ENCODE measurements around the gene ALDOB.

The ALDOB gene

DNA sequence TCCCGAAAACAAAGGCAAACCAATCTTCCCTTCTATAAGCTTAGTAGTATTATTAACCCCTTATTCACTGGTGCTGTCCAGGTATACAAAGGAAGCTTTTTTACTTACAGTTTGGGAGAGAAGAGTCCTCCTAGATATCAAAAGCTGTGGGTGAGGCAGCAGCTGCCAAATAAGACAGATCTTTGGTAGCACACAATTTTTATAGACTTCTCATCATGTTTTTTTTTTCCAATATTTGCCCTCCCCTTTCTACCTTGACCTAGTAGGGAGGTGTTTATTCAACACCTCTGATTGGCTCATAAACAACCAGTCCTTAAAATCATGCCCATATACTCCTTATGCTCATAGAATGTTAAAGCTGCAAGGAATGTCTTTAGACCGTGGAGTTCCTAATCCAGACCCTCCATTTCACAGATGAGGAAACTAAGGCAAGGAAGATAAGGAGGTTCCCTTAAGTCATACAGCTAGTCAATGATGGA is at the start of gene ALDOB:
Gene ALDOB (minus strand): TSS at position 174 of the 479 bp plus-strand sequence. CDS start 4,887 bp downstream, outside the sequence.
- DNase-seq, result no peak

DNA sequence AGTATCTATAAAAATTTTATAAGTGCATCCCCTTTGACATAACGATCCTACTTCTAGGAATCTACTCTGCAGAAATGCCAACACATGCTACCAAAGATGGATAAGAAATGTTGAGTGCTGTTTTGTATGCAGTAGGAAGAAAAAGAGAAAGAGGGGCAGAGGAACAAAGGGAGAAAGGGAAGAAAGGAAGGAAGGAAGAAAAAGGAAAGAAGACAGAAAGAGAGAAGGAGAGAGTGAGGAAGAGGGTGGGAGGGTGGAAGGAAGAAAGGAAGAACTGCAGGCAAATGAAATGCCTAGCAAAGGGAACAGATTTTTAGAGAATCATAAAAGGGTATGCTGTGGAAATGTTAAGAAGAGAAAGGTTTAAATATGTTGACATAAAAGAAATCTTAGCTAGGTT is 48.5 kb upstream of the ALDOB start:
- no peak for DNase-seq

DNA sequence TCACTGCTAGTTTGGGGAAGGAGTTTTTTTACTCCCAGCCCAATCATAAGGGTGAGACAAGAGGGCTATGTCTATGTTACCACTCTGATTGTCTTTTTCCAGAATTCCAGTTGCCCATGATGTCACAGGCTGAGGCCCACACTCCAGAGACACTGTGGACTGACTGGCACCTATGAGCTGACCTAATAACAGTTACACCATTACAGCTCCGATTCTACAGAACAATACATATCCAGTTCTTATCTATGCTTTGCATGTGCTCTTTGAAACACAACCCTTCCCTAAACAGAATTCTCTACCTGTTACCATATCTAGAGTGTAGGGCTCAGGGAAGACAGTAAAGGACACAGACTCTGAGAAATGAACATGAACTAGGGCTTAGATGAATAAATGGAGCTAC is 45.7 kb upstream of the ALDOB start:
- DNase-seq, result no peak

DNA sequence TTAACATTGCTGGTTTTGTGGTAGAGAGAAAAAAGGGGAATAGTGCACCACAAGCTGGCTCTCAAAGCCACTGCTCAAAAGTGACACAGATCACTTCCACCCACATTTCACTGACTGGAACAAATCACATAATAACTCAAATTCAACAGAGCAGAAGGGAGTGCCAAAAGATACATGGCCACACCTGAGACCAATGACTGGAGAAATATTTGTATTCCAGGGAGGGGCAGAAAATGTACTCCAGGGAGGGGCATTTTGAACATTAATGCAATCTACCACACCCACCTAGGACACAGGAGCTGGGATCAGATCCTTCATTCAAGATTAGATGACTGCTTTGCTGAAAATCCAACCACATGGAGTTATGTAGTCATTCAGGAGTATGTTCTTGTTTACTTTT is 44.8 kb upstream of the ALDOB start:
- no peak for DNase-seq

DNA sequence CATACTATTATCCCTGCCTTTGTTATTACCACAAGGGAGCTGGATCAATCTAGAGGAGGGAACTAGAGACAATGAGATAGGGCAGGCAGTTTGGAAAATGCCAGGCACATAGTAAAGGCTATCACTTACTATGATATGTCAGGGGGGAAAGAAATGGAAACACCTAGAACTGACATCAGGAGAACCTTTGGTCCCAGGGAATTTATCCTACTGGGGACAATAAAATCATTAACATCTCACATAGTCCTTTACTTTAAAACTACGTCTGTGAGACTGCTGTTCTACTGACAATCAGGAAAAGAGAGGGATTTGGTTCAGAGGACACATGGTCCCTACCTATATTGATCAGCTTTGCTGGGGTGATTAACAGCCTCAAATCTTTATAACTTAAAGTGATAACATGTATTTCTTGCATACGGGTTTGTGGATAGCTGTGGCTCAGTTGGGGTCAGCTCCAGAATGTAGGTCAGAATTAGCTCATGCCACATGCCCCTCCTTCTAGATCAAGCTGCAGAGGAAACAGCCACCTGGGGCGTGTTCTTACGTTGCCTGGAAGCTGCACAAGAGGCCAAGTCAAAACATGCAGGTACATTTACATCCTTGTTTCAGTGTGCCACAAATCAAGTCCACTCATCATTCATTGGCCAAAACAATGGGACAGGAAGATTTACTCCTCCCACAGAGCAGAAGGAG is 43.9 kb upstream of the ALDOB start:
- no peak for DNase-seq

DNA sequence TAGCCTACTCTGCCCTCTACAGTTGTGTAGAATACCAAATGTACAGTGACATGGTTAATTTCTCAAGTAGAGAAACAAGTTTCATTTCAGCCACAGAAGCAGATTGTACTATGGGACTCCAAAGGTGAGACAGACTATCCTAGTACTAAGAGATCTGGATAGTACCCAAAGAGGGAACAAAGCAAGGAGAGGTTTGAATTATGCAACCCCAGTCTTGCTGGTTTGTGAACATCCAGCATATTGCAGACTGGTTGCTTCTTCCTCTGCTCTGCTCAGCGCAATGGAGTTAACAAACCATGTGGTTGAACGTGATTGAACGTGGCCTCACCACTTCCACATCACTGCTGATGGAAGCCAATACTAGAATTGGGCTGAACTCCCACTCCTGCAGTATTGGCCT is 43.3 kb upstream of the ALDOB start:
- no peak for DNase-seq

DNA sequence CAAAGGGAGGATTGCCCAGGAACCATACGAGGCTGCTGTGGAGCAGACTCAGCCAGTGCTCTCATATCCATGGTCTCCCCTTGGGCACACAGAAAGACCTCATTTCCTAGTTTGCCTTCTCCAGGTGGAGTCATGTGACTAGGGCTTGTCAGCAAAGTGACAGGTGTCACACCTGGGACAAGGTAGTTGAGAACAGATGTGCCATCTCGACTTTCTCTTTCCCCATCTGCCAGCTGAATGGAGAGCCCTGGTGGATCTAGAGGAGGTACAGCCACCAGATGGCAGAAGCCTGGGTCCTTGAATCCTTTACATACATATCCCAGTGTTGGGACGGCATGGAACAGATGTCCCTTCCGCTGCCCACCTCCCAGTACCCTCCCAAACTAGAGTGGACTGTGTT is 42.9 kb upstream of the ALDOB start:
- DNase-seq, result no peak

DNA sequence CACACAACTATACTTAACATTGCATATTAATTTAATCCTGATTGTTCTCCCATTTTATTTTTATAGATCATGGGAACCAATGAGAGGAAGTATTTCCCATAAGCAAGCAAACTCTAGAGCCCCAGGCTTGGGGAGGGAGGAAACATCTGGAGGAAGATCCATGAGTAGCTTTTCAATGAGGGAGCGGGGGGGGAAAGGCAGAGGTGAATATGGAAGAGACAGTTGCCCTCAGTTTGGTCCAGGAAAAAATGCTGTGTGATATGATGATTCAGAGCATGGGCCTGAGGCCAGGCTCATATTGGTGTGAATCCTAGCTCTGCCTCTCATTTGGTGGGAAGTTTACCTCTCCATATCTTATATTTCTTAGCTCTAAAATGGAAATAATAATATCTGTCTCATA is 42.2 kb upstream of the ALDOB start:
- no peak for DNase-seq

DNA sequence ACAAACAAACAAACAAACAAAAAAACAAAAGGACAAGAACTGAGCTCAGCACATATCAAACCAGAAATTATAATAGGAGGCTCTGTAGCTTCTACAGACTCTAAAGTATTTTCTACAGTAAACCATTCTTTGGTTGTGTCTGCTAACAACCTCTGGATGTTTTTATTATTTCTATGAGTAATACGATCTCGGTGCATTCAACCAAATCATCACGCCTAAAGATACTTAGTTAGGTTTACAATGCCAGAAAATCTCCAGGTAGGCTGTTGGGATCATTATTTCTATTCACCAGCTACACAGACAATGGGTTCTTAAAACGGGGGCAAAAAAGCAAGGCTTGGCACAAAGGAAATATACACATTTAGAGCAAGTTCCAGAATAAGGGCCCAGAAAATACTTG is 41.6 kb upstream of the ALDOB start:
- no peak for DNase-seq

DNA sequence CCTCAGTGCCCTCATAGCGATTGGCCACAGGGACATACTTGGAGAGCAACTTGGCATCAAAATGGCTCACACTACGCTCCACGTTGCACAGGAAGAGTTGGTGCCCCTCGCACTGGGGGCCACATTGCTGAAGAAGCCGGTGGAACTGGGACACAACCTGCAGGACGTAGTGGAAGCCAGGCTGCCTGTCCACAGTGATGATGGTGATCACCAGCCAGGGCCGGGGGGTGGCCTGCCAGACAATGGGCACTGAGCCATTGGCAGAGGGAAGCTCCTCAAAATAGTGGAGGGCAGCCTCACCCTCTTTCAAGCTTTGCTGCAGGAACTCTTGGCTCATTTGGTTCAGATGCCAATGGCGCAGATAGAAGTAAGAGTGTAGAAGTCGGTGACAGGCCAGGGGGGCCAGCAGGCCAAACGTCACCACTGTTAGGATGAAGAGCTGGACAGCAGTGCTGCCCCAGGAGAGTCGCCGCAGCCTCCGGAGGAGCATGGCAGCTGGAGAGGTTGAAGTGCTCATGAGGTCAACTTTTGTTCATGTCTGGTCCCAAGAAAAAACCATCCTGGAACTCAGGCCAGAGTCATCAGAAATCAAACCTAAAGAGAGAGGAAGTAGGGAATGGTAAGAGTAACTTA is 41.1 kb upstream of the ALDOB start:
- DNase-seq, result no peak

DNA sequence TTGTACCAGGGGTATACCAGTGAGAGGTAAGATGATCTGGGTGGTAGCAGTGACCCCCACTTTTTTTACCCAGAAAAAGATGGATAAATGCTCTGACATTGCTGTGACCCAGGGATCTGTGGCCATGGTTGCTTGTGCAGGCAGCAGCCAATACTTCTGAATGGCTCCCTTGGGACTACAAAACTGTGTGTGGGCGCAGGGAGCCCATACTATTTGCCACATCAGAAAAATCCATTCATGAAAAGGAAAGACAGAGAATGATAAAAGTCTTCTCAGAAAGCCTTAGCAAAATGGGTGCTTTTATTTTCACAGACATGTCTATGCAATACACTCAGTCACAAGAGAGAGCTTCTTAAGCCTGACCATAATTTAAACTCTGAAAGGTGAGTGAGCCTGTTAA is 37.3 kb upstream of the ALDOB start:
- DNase-seq, result no peak

DNA sequence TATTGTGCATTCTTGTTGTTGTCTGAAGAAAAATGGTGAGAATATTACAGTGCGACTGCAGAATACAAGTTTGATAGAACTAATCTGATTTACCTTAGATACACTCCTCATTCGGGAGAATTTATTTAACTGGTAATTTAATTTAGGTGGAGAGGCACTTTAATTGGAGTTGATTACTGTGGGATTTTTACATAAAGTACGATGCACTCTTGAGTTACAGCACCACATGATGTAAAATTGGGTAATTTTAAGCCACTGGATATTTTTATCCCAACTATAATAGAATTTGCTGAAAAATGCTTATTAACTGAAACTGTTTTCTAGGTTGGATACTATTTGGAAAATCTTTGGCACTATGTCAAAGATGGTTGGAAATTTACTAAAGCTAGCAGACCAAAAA is 35.4 kb upstream of the ALDOB start:
- DNase-seq, result no peak

DNA sequence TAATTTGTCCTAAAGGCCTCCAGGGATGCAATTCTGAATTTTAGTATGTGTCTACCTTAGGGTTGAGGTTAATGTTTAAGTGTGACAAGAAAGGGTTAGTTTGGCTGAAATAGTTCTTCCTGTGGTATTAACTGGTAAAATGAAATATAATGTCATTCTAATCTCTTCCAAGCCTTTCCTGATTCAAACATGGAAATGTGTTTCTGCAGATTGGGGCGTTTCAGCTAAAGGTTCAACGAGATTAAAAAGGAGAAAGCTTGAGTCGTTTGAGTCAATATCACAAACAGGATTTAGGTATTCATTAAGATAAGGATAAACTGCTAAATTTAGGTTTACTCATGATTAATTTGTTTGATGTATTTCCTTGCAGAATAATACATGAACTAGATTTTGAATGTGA is 34.4 kb upstream of the ALDOB start:
- no peak for DNase-seq

DNA sequence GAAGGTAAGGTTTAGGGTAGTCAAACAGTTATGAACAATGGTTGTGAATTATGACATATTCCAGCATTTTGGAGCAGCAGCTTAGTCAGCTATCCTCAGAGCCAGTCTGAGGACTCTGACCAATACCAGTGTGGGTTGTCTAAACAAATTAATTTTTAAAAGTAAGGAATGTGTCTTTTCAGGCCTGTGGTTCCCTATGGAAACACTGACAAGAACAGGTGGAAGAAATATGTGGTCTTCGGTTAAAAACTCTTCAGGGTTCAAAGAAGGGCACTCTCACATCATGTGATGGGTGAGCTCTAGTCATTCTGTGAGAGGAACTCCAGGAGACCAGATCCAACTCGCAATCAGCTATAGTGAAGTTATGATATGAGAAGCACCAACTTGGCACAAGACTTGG is 33.5 kb upstream of the ALDOB start:
- no peak for DNase-seq

DNA sequence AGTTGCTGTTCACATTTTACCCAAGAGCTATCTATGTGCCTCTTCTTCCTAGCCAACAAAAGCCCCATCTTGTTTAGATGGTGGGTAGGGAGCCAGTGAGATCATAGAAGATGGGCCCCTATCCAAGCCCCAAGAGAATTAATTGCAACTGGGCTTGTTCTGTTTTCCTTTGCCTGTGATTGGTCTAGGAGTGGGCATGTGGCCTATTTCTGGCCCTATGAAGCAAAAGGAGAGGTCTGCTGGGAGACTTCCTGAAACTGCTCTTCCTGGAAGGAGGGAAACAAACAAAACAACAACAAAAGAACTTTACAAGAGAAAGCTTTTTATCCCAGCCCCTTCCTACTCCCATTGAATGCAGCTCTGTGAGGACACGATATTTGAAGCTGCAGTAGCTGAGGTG is 32.5 kb upstream of the ALDOB start:
- DNase-seq, result no peak

DNA sequence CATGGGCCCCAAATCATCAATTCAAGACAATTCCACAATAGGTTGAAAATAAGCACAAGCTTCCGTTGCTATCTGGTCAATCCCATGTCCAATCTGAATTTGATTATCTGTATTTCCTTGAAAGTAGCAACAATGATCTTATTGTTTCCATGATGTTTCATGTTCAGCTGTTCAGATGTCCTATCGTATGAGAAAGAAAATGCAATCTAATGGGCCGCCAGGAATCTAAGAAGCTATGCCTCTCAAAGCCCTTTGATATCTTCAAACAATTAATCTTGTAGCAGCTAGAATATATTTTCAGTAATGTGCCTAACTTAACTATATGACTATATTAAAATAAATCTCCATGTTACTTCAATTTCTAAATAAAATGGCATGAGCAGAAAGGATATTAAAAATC is 32.1 kb upstream of the ALDOB start:
- DNase-seq, result no peak

DNA sequence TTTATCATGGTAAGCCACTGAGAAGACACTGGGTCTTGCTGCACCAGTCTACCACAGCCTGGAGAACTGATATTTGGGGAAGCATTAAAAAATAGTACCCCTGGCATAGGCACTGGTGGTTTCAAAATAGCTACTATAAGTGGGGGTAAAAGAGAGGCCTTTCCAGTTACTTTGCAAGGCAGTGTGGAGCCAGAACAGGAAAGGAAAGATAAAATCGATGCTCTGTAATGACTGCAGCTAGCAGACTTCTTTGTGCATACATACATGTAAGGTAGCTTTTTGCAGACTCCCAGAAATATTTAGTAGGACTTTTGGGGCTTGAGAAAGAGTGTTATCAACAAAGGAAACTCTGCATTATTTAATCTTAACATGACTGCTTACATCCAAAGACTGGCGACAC is 31.3 kb upstream of the ALDOB start:
- no peak for DNase-seq

DNA sequence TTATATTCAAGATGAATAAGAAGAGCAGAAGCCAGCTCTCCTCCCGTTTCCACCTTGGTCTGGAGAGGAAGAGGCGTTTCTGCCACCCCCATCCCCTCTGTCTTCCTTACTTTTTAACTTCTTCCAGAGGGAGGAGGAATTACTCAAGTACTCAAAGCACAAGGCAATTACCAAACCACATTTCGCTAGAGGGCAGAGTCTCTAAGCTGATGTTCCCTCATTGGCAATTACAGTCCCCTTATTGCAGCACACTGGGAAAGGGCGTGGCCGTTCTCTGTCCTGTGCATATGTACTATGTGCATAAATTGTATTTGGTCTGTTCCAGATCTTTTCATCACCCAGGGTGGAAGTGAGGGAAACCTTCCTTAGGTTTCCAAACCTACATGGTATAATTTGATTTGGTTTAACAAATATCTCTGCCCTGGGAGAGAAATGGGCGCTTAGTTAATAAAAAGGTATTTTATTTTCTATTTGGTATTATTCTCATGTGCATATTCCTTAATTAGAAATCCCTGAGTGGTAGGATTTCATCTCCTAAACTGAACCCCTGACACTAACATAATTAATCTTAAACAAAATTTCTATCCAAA is 29.8 kb upstream of the ALDOB start:
- peak in 1 of 2 experiments; percentile 32 for DNase-seq

DNA sequence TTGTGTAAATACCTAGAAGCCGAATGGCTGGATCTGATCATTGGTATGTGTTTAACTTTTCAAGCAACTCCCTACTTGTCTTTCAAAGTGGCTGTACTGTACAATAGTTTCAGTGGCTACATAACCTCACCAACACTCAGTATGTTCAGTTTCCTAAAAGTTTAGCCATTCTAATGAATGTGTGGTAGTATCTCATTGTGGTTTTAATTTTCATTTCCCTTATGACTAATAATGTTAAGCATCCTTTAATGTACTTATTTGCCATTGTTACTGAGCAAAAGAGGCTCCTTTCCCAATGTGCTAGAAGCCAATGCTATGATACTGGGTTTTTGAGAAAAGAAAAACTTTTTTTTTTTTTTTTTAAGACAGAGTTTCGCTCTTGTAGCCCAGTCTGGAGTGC is 27.8 kb upstream of the ALDOB start:
- DNase-seq, result no peak

DNA sequence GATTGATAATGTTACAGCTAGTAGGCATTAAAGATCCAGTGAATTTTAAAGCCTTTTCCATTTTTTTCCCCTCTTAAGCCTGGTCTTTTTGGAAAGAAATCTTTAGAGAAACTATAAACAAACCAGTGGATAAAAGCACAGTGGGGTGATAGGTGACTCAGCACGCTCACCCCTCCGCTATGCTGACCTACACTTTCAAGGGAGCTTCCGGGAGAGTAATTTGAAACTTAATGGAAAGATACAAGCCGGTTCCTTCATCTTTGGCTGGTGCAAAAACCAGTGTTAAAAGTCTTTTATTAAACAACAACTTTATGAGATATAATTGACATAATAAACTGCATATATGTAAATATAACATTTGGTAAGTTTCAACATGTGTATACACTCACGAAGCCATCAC is 27.0 kb upstream of the ALDOB start:
- no peak for DNase-seq

DNA sequence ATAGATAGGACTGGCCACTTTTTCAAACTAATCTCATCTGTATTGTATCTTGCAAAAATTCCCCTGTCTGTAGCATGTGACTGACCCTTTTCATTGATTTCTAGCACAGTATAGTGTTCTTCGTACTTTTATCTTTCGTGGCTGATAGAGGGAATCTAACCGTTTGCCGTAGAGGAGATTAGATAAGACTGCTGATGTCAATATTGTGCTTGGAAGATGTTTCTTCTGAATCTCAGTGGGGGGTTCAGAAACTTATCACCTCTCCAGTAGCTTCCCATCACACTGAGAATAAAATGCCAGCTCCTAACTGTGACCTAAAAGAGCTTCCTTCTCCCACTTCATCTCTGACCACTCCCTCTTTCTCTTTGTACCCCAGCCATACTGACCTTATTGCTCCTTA is 25.4 kb upstream of the ALDOB start:
- no peak for DNase-seq

DNA sequence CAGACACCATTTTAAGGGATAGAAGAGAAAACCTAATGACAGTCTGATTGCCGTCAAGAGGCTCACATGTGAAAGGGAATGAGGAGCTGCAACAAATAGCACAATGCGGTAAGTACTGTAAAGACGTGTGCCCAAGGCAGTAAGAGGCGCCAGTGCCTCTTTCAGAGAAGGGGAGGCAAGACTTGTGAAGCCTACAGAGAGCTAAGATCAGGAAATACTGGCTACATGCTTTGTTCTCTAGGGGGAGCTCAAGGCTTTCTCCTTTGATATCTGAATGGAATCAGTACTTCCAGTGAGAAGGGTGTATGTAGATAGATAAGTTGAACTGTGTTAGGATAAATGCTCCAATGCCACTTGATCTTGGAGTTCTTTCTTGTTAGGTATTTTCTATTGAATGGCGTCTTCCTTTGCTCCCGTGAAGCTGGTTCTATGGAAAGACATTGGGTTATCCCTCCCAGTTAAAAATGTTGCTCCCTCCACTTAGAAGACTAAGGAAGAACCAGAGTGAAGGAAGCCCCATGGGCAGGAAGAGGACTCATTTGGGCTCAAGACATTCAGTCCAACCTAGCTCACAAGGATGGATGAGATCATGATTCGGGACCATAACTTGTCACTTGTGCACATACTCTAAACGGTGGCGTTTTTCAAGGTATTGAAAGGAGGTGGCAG is 23.5 kb upstream of the ALDOB start:
- DNase-seq, result peak; percentile 23 to 29

DNA sequence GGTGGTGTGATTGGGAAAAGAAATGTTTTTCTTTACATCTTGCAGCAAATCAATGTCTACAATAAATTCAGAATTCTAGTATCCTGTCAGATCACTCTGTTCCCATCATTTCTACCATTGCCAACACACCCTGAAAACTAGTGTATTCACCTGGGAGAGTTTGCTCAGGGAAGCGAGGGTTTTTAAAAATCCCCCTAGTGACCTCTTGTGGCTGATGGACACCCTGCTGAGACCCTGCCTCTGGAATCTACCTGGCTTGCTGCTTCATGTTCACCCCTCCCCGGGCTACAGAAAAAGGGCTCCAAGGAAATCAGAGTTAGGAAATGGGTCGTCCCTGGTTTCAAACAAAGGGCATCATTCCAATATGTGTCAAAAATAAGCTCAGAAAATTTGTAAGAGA is 21.4 kb upstream of the ALDOB start:
- DNase-seq, result no peak

DNA sequence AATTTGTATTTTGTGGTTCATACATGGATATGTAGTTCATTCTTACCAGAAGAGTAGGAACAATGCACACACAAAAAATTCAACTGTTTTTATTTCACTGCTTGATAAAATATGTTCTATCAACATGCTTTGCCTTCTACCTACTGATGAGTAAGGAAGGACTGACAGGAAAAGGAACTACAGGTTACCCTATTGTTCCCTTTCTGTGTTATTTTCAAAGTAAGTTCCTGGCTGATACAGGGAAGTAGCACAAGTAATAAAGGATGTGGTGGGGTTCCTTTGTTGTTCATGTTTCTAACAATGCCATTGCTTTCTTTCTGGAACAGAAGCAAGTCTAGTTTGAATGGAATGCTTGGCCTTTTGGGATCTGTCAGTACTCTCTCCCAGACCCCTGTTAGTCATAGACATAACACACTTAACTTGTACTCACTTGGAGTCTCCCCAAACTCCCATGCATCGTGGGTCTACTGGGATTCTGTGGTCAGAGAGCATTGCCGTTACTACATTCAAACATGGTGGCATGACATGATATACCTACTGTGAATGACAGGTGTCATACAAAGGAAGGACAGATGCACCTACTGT is 20.2 kb upstream of the ALDOB start:
- no peak for DNase-seq
